GM18870 (cell line): Measurements from ENCODE around the gene CERS6.

Experiments
- ATAC-seq: cut with Tn5 transposase; IDR thresholded peaks from one replicate; pipeline ENCODE4 v1.9.1; 2021; ENCODE audit warnings: moderate library complexity; ENCODE audit not compliant: unreplicated experiment

Gene CERS6

DNA sequence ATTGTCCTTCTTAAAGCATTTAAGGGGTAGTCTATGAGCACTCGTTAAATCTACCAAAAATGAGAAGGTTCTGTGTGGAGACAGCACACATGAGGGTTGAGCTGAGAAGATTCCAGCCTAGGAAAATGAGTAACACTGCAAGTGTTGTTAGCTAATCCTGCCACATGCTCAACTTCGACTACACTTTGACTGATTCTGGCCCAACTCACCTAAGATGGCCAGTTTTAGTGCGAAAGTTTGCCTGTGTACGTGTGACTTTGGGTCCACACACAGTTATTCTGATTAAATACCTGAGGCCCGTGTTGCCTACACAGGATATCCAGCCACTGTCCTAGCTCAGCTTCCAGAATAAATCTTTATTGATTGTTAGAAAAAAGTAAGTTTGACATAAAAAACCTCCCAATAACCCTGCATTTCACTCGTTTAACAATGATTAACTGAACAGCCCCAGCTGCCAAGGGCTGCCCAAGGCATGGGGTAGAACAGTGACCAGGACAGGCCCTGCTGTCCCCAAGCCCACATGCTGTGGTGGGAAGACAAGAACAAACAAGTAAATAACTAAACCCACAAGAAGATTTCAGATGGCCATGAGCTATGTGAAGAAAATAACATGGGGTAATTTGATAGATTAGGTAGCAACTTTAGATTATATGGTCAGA, 14.7 kb upstream of the CERS6 start:
- ATAC-seq = no peak

DNA sequence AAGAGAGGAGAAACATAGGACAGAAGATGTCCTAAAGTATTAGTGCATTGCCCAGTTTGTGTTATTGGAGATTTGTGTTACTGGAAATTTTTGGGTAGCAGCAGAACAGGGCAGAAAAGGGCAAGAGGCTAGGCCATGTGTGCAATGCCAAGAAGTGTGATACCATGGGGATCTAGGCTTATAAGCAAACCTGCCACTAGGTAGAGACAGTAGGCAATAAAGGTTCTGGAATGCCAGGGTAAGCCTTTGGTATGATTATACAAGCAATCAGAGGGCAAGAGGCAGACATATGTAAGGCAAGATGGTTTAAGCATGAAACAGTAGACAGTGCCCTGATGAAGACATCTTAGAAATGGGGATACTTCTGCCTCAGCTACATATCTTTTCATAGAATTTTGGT, 12.3 kb upstream of the CERS6 start:
- ATAC-seq = no peak

DNA sequence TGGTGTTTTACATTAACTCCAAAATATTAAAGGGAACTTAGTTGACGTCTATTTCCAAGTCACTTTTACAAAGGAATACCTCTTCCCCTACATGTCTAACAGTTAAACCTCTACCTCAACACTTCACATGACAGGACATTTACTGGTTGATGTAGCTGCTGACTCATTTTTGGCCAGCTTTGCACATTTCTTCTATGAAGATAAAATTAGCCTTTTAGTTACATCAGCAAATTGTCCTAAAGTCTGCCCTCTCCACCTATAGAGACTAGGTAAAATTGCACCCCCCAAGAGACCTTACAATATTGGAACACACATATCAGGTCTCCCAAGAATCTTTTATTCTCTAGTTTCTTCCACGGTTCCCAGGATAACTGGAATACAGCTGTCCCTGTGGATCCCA, 10.1 kb upstream of the CERS6 start:
- ATAC-seq = no peak

DNA sequence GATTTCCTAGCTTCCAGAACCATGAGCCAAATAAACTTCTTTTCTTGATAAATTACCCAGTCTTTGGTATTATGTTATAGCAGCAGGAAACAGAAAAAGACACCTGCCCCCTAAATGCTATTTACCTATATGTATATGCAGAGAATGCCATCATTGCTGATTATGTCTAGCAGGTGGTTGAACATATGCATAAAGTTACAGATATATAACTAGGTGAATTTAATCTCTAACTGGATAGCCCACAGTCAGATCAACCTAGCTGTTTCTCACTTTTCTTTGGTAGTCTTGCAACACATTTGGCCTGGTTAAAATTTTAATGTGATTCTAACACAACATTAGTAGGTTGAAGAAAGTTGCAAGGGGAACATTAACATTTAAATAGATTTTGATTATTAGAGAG, 7.1 kb upstream of the CERS6 start:
- no peak for ATAC-seq

DNA sequence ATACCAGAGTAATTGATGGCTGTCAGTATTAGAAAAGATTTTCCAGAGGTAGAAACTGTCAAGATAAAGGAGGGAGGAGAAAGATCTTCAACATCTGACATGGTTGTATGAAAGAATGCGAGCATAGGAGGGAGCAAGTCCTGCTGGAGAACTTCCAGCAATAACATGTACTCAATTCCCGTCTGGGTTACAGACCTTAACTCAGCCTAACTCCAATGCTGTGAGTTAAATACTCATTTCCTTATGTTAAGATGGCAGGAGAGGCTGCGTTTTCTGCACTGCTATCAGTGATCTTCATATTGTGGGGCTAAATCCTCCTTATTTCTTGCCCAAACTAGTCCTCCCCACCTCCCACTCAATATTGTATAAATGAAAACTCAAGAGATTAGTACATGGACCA, 6.7 kb upstream of the CERS6 start:
- no peak for ATAC-seq

DNA sequence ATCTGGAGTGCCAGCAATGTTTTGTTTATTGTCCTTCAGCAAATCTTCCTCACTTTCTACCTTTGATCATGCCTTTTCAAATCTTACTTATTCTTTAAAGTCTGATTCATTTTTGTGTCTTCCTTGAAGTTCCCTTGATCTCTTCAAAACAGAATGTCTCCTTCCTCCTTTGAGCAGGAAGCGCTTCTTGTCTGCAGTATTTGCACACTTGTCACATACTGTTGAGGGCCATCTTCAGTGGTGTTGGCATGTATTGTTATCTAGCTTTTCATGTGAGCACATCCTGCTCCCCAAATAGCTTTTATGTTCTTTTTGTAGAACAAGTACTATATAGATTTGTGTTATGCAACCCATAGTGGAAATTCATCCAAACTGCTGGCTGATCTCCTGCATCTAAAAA, 5.9 kb upstream of the CERS6 start:
- ATAC-seq = no peak

DNA sequence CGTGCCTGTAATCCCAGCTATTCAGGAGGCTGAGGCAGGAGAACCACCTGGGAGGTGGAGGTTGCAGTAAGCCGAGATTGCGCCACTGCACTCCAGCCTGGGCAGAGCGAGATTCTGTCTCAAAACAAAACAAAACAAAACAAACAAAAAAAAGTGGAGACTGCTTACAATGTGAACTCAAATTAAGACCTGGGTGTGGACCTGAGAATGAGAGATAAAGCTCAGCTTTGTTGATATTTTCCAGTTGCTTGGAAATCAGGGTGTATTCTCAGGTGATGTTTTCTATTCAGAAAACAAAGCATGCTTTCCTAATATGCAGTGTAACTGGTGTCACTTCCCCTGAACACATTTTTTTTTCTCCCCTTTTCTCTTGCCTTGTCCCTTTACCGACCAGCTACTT, 5.3 kb upstream of the CERS6 start:
- no peak for ATAC-seq

DNA sequence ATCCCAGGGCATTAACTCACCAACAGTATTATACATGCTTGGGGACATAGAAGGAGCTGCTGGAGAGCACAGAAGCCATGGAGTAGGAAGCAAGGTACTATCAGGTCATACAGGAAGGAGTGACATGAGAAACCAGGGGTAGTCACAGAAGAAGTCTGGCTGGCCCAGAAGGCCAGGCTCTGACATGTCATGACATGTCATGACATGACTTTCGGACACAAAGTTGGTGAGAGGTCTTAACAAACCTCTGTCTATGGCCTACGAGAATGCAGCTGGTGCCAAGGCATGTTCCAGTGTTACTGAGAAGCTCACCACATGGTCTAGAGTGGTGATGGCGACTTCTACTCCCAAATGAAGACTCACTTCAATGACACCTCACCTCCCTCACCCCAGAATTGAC, 3.3 kb upstream of the CERS6 start:
- no peak for ATAC-seq

DNA sequence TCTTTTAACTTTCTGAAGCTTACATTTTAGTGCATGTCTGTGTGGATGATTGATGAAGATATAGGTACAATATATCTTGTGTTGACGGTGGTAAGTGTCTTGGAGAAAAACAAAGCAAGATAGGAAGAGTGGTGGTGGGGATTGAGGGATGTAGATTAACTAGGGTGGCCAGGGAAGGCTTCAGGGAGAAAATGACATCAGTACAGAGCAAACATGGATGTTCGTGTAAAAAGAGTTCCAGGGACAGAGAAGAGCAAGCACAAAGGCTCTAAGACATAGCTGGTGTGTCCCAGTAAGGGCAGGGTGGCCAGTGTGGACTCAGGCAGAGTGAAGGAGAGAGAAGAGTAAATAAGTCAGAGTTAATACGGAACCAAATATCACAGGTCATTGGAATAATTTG, 2.7 kb upstream of the CERS6 start:
- no peak for ATAC-seq

DNA sequence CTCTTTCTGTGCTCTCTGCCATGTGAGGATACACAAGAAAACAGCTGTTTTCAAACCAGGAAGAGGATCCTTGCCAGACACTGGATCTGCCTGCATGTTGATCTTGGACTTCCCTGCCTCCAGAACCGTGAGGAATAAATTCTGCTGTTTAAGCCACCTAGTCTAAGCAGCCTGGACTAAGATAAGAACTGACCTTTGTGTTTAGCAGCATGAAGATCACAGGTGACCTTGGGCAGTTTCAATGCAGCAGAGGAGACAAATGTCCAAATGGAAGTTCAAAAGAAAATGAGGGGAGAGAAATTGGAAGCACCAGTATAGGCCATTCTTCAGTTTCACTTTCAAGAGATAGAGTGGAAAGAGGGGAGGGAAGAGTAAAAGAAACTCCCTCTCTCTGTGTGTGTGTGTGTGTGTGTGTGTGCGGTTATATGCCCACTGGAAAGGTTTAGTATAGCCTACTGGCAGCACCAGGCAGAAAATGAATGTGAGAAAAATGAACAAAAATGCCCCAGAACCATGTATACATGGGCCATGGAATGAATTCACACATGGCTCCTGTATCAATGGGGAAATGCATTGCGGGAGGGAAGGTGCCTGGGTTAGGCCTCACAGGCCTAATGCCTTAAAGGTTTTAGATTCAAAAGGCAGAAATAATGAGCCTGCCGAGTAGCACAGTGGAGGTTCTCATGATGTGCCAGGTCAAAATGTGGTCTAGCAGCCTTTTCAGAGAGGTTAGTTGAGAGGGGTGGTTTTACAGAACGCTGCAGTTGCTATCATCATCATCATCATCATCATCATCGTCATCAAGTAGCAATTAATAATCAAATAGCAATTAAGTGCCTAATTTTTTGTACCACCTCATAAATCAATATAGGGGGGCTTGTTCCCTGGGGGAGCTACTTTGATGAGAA, 1.1 kb upstream of the CERS6 start:
- no peak for ATAC-seq

DNA sequence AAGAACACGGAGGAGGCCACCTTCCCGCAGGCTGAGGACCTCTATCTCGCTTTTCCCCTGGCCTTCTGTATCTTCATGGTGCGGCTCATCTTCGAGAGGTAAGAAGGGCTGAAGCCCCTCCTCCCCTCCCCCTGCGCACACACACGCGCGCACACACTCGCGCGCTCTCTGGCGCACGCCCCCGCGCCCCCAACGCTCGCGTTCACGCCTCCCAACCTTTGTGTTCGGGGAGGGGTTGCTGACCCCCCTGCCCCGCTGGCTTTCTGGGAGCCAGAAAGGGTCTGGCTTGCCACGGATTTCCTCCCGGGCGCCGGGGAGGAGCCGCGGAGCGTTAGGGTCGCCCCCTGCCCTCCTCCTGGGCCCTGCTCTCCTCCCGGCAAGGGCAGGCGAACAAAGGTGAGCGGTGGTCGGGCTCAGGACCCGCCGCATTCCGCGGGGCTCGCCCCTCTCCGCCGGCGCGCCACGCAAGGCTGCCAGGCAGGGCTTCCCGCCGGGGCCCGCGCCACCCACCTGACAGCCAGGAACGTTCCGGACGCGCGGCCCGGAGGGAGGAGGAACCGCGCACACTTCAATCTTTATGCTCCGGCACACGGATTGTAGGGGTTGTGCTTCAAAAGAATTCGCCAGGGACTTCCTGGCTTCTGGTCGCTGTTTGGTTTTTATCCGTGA, 583 bp downstream of the CERS6 start:
- ATAC-seq = no peak

DNA sequence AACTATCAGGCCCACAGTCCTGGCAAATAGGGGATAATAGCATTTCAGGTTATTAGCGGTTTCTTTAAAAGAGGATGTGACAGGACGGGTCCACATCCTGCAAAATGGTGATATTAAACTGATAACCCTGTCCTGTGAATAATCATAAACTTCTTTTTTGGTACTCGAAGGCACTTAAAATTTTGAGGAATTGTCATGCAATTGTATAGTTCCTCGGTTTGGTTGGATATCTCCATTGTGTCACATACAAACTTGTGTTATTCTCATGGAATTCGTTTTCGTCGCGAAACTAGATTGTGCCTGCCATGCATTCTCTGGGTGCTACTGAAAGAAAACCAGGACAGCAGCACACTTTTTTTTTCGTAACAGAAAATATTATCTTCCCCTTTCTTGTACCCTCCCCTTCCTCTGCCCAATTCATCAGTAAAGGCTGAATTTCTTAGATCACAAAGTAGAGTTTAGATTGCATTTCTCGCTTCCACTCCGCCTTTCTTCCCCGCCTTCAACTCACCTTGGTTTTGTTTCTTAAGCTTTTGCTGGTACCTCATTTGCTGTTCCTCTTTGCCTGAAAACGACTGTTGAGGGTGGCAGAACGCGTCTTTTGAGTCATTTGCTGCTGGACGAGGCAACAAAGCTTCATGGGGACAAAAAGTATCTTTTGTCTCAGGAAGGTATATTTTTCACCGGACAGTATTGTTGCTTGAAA, 1.3 kb downstream of the CERS6 start:
- ATAC-seq = no peak

DNA sequence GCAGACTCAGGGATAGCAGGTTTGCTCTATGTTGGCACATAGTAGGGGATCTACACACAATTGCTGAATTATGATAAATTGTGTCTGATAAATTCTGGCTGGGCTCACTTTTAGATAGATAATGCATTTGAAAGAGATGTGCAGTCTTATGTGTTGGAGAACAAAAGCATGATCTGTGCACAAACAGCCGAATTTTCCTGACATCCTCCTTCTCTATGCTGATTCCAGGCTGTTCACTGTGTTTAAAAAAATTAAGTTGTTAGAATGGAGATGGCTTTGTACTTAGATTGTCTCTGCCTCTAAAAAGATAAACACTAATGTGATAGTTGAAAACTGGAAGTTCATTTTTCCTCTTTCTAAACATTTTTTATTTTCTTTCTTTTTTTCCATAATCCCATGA, 2.1 kb downstream of the CERS6 start:
- no peak for ATAC-seq

DNA sequence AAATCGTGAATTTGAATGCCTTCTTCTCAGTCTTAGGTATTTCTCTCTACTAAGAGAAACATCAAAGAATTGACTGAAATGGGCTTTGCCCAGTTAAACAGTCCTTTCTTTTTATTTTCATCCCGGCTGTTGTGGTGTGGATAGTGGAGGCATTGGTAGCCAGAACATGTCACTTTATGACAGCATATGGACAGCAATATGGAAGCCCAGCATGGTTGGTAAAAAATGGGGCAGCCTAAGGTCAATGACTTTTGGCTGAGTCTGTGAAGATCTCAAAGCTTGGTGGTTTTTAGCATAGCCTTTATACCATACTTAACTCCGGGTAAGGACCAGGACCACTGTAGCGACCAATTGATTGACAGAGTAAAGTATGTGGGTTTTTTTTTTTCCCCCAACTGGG, 3.2 kb downstream of the CERS6 start:
- ATAC-seq = no peak

DNA sequence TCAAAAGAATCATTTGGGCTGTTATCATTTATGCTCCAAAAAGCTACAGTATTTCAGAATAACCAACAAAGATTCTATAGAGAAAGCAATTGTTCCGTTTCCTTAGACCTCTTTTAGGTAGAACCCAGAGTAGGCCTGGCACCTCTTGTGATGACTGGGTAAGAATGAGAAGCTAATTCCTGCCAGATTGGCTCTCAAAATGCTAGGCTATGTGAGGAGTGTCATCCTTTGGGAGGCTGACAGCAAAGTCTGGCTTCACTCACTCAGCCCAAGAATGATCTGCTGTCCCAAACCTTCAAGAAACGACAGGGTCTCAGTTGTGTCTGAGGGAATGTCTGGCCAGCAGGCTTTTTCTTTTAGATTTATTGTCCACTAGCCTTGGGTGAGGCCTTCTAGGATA, 4.5 kb downstream of the CERS6 start:
- ATAC-seq = no peak

DNA sequence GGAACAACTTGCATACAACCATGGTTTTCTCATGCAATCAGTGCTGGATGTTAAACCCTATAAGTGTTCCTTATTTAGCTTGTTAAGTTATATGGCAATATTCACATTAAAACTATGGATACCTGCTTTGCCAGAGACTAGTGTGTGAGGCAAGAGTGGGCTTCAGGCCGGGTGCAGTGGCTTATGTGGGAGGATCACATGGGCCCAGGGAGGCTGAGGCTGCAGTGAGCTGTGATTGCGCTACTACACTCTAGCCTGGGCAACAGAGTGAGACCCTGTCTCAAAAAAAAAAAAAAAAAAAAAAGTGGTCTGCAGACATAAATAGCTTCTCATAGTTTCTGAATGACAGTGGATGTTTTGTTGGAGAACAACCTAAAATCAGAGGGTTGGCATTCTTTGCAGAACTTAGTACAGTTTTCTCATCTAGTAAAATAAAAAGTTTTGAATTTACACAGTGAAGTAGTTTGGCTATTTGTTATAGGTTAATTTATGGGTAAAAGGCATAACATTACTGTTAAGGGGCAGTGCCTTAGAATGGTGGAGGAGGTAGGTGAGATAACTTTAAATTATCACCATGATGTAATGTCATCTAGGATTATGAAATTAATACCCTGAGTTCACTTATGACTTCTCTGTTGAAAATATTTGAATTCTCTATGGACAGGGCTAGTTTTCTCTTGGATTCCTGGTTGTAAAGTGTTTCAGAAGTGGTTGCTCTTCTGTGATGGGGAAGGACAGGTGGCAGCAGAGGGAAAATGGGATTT, 5.3 kb downstream of the CERS6 start:
- ATAC-seq = no peak

DNA sequence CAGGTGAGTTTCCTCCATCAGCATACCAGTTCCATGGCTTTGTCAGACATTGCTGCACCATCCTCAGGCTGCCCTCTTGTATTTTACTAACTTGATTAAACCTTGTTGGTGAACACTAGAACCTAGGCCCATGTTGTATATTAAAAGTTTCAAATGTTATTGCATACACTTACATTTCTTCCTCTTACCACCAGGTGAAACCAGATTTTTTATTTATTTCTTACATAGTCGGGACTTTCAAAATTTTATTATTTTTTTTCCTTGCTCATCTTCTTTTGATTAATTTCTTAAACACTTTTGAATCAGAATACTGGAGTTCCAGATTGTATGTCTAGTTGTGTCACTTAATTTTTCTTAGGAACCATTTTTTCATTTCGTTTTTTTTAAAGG, 5.9 kb downstream of the CERS6 start:
- ATAC-seq = no peak

DNA sequence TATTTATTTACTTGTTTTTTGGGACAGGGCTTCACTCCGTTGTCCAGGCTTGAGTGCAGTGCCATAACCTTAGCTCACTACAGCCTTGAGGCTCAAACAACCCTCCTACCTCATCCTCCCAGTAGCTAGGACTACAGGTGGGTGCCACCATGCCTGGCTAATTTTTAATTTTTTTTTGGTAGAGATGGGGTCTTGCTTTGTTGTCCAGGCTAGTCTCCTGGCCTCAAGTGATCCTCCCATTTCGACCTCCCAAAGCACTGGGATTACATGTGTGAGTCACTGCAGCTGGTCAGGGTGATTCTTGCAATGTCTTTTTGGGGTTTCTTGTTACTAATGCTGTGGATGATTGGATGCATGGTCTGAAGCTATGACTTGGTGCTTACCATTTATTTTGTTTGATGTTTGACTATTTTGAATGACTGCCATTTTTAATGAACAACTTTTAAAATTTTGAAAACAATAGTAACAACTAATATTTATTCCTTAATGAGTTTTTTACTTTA, 6.5 kb downstream of the CERS6 start:
- no peak for ATAC-seq

DNA sequence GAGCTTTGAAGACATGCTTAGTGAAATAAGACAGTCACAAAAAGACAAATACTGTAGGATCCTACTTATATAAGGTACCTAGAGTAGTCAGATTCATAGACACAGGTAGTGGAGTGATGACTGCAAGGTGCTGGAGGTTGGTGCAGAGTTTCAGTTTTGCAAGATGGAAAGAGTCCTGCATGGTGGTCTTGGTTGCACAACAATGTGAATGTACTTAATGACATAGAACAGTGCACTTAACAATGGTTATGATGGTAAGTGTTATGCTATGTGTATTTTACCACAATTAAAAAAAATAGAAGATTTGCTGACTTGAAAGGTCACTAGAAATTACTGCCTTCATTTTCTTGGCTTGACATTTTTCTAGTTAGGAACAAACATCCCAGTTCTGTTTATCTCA, 9.5 kb downstream of the CERS6 start:
- ATAC-seq = no peak

DNA sequence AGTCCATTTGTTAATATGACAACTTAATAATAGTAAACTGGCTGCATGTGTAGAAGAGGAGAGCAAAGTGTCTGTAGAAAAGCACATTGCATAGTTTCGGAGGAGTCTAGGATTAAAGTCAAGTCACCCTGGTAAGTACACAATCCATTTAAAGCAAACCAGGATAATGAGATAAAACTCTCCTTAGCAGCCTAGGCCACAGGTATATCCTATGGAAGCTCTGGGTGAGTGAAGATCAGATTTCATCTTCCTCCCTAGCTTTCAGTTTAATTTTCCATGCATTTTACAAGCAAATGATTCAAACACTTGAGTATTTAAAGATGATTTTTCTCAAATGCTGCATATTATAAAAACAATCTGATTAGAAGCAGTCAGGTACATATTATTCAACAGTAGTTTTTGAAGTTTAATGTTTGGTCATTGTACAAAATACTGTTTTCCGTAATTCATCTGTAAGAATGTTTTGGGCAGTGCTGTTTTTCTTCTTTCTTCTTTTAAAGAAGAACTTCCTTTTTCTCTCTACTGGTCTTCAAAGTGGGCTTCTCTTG, 10.2 kb downstream of the CERS6 start:
- ATAC-seq = no peak
